MG63 (cell line): ENCODE data around the gene R3HDM2. TPM values are rescaled to one million over a fixed set of nuclear protein-coding genes. Genes with fewer than 3 reads are reported as not detected.

Source experiments
- DNase-seq: peaks from one replicate; pipeline ENCODE4 v3.0.0-alpha.2; 2020
- H3K27me3 ChIP-seq: fragments of 250-450 bp; sonication (Bioruptor Pico); 2 replicates; pipeline ENCODE4 v1.5.1; 2020; ENCODE audit warnings: mild to moderate bottlenecking, moderate library complexity
- H3K36me3 ChIP-seq: fragments of 250-450 bp; sonication (Bioruptor Pico); 2 replicates; pipeline ENCODE4 v1.5.1; 2020; ENCODE audit warnings: mild to moderate bottlenecking, moderate library complexity
- H3K4me3 ChIP-seq: fragments of 250-450 bp; sonication (Bioruptor Pico); 2 replicates; pipeline ENCODE4 v1.5.1; 2020; ENCODE audit warnings: mild to moderate bottlenecking, moderate library complexity
- H3K9me3 ChIP-seq: fragments of 250-450 bp; sonication (Bioruptor Pico); 2 replicates; pipeline ENCODE4 v1.5.1; 2020; ENCODE audit warnings: mild to moderate bottlenecking, moderate library complexity
- total RNA-seq: library from RNA; depleted of rRNA; stranded (reverse); fragments of >200 nt; shearing (Covaris generic); gene quantifications from 2 replicates; pipeline ENCODE4 v1.2.3, GENCODE V29; 2014; ENCODE audit warnings: low replicate concordance; rRNA removed

Gene R3HDM2
- total RNA-seq, 1 experiment from 2014 or later: 8.7 TPM

GRCh38 chr12:57210926-57211692, 219.7 kb downstream of the R3HDM2 start:
- Histone ChIP-seq H3K27me3 (0 out of 2 replicates have a peak, but pooled peaks cover 3% of the 10 kb centered on the region), H3K9me3 (no peaks in the 10 kb centered on the region), H3K4me3 (no peak overlapping the region), H3K36me3 (peaks cover 29% of the 10 kb centered on the region)
- DNase-seq: no peak

GRCh38 chr12:57210461-57210860, 220.4 kb downstream of the R3HDM2 start:
- H3K36me3 ChIP-seq: peaks cover 36% of the 10 kb centered on the region
- no peak for DNase-seq
- H3K27me3 ChIP-seq: no peaks in the 10 kb centered on the region
- H3K4me3 ChIP-seq: no peak overlapping the region
- H3K9me3 ChIP-seq: no peaks in the 10 kb centered on the region

- no peak for DNase-seq
- Histone ChIP-seq H3K27me3 (no peaks in the 10 kb centered on the region), H3K9me3 (no peaks in the 10 kb centered on the region), H3K36me3 (peaks cover 37% of the 10 kb centered on the region), H3K4me3 (no peak overlapping the region)
Measured at GRCh38 chr12:57209916-57210315, 220.9 kb downstream of the R3HDM2 start.

- Histone ChIP-seq H3K27me3 (no peaks in the 10 kb centered on the region), H3K36me3 (peaks cover 44% of the 10 kb centered on the region), H3K9me3 (no peaks in the 10 kb centered on the region), H3K4me3 (no peak overlapping the region)
- DNase-seq: peak; percentile 39
Measured at GRCh38 chr12:57208631-57209282, 222.1 kb downstream of the R3HDM2 start.

- DNase-seq: no peak
- peaks cover 48% of the 10 kb centered on the region for H3K36me3 ChIP-seq
Measured at GRCh38 chr12:57207731-57208630, 222.9 kb downstream of the R3HDM2 start.

GRCh38 chr12:57205931-57206330, 224.9 kb downstream of the R3HDM2 start:
- DNase-seq: no peak
- Histone ChIP-seq H3K4me3 (no peak overlapping the region), H3K27me3 (no peaks in the 10 kb centered on the region), H3K9me3 (no peaks in the 10 kb centered on the region), H3K36me3 (peaks cover 45% of the 10 kb centered on the region)

More at GRCh38 chr12:57207731-57208630, 222.9 kb downstream of the R3HDM2 start:
- no peak overlapping the region for H3K4me3 ChIP-seq
- no peaks in the 10 kb centered on the region for H3K9me3 ChIP-seq
- no peaks in the 10 kb centered on the region for H3K27me3 ChIP-seq

GRCh38 chr12:57205186-57205585, 225.7 kb downstream of the R3HDM2 start:
- H3K9me3 ChIP-seq: no peaks in the 10 kb centered on the region
- H3K27me3 ChIP-seq: no peaks in the 10 kb centered on the region
- H3K4me3 ChIP-seq: no peak overlapping the region
- peaks cover 46% of the 10 kb centered on the region for H3K36me3 ChIP-seq
- DNase-seq: no peak

- H3K36me3 ChIP-seq: peaks cover 51% of the 10 kb centered on the region
- H3K27me3 ChIP-seq: no peaks in the 10 kb centered on the region
- no peak for DNase-seq
- H3K9me3 ChIP-seq: no peaks in the 10 kb centered on the region
- no peak overlapping the region for H3K4me3 ChIP-seq
Measured at GRCh38 chr12:57204454-57204853, 226.4 kb downstream of the R3HDM2 start.

- H3K27me3 ChIP-seq: no peaks in the 10 kb centered on the region
- H3K9me3 ChIP-seq: no peaks in the 10 kb centered on the region
- no peak overlapping the region for H3K4me3 ChIP-seq
- no peak for DNase-seq
- H3K36me3 ChIP-seq: peaks cover 53% of the 10 kb centered on the region
Measured at GRCh38 chr12:57203791-57204190, 227.1 kb downstream of the R3HDM2 start.

Other genes with a start within 250 kb of the R3HDM2 start
- gene NXPH4, start 214.2 kb downstream of the R3HDM2 start, total RNA-seq: 1.2 TPM in 1 of 2 replicates, not detected in the other
- 232 and 343 TPM in 2 replicates for gene SHMT2, start 201.3 kb downstream of the R3HDM2 start, total RNA-seq
- gene STAC3, start 179.9 kb downstream of the R3HDM2 start, total RNA-seq: 0.86 TPM in 1 of 2 replicates, not detected in the other
- gene INHBC, start 3.7 kb upstream of the R3HDM2 start, total RNA-seq: not detected in 2 replicates
- gene INHBE, start 24.3 kb upstream of the R3HDM2 start, total RNA-seq: 3.5 and 7.4 TPM in 2 replicates
- 0.03 TPM in 1 of 2 replicates, not detected in the other for gene GLI1, start 28.7 kb upstream of the R3HDM2 start, total RNA-seq
- not detected in 2 replicates for gene ARHGAP9, start 48.8 kb upstream of the R3HDM2 start, total RNA-seq
- 245 and 285 TPM in 2 replicates for gene MARS1, start 57.0 kb upstream of the R3HDM2 start, total RNA-seq
- gene DDIT3, start 89.5 kb upstream of the R3HDM2 start, total RNA-seq: 9.9 and 17.1 TPM in 2 replicates
- 0.07 and 3.0 TPM in 2 replicates for gene MBD6, start 91.8 kb upstream of the R3HDM2 start, total RNA-seq
- gene DCTN2, start 116.1 kb upstream of the R3HDM2 start, total RNA-seq: 158 and 249 TPM in 2 replicates
- gene KIF5A, start 119.0 kb upstream of the R3HDM2 start, total RNA-seq: not detected in 2 replicates
- 16.3 and 98.3 TPM in 2 replicates for gene PIP4K2C, start 160.1 kb upstream of the R3HDM2 start, total RNA-seq
- gene DTX3, start 173.8 kb upstream of the R3HDM2 start, total RNA-seq: 0.20 and 0.52 TPM in 2 replicates
- gene ARHGEF25, start 180.4 kb upstream of the R3HDM2 start, total RNA-seq: 17.0 and 17.4 TPM in 2 replicates
- 8.9 and 13.9 TPM in 2 replicates for gene B4GALNT1, start 202.2 kb upstream of the R3HDM2 start, total RNA-seq